Gastroesophageal sphincter (tissue), 4 donors: ENCODE data around the gene RTL10. TPM values are rescaled to one million over a fixed set of nuclear protein-coding genes. Genes with fewer than 3 reads are reported as not detected.

Source experiments
- ATAC-seq: fragments of 150-250 bp; one replicate; pipeline ENCODE4 v1.9.1; 2016; ENCODE audit warnings: mild to moderate bottlenecking, moderate library complexity
- H3K27ac ChIP-seq, 4 donors: fragments of 200-600 bp; sonication (generic) in 3 of 4; 1 replicate in 3 of 4; 2 replicates in 1 of 4; pipeline ENCODE4 v1.5.1; 2016 to 2019
- H3K27me3 ChIP-seq: fragments of 200-600 bp; sonication (generic); one replicate; pipeline ENCODE4 v1.5.1; 2019
- H3K36me3 ChIP-seq, 2 donors: fragments of 200-600 bp; sonication (generic); one replicate each; pipeline ENCODE4 v1.5.1; 2019; ENCODE audit warnings: control low read depth in 1 of 2
- H3K4me1 ChIP-seq, 3 donors: fragments of 200-600 bp; sonication (generic); 1 replicate in 2 of 3; 2 replicates in 1 of 3; pipeline ENCODE4 v1.5.1; 2016 to 2019; ENCODE audit warnings: control low read depth in 2 of 3
- H3K4me3 ChIP-seq, 2 donors: fragments of 200-600 bp; sonication (generic); one replicate each; pipeline ENCODE4 v1.5.1; 2019; ENCODE audit warnings: mild to moderate bottlenecking in 1 of 2, moderate library complexity in 1 of 2
- H3K9me3 ChIP-seq, 3 donors: fragments of 200-600 bp; sonication (generic); one replicate each; pipeline ENCODE4 v1.5.1; 2017 to 2019; ENCODE audit warnings: control low read depth in 2 of 3
- EP300 ChIP-seq: sonication (generic); formaldehyde crosslinking; IDR thresholded peaks from one replicate; pipeline ENCODE4 v1.6.1; 2017; ENCODE audit warnings: antibody characterized with exemption, mild to moderate bottlenecking
- POLR2A ChIP-seq, 2 donors: fragments of 450-650 bp; IDR thresholded peaks; one replicate each; pipeline ENCODE4 v1.6.1; 2017; ENCODE audit warnings: antibody characterized with exemption in 2 of 2, mild to moderate bottlenecking in 2 of 2, moderate library complexity in 1 of 2
- POLR2AphosphoS5 ChIP-seq: sonication (generic); formaldehyde crosslinking; IDR thresholded peaks from one replicate; pipeline ENCODE4 v1.6.1; 2017; ENCODE audit warnings: antibody characterized with exemption
- WGBS, 2 donors: methylation state at CpG; one replicate each; pipeline ENCODE4 v1.1.5; 2018; ENCODE audit warnings: low coverage in 1 of 2; 5-methylcytosine and 5-hydroxymethylcytosine counted together
- total RNA-seq, 4 donors: library from RNA; depleted of rRNA; stranded (reverse); fragments of >200 nt; gene quantifications; one replicate each; pipeline ENCODE4 v1.1.0, GENCODE V29; 2016
- TF ChIP-seq, protein P1 (sequence below), 4 experiments: fragments of 200-600 bp in 2 of 4; fragments of 450-650 bp in 2 of 4; sonication (generic) in 1 of 4; IDR thresholded peaks; one replicate each; pipeline ENCODE4 v1.5.1; 2017 to 2019; ENCODE audit warnings: antibody characterized with exemption in 4 of 4, mild to moderate bottlenecking in 2 of 4, moderate library complexity in 2 of 4

RTL10 gene
- total RNA-seq, 4 donors from 2014 or later, result 6.6 to 15.9 (median 10.4) TPM

GRCh38 chr22:19815823-19816290 lies 38.8 kb downstream of the RTL10 start:
- H3K4me3 ChIP-seq, result no peak overlapping the region
- no peak for TF ChIP-seq POLR2AphosphoS5
- TF ChIP-seq EP300, result no peak
- TF ChIP-seq POLR2A (IDR thresholded peaks at IDR 0.05), result no peak
- TF ChIP-seq, protein P1, sequence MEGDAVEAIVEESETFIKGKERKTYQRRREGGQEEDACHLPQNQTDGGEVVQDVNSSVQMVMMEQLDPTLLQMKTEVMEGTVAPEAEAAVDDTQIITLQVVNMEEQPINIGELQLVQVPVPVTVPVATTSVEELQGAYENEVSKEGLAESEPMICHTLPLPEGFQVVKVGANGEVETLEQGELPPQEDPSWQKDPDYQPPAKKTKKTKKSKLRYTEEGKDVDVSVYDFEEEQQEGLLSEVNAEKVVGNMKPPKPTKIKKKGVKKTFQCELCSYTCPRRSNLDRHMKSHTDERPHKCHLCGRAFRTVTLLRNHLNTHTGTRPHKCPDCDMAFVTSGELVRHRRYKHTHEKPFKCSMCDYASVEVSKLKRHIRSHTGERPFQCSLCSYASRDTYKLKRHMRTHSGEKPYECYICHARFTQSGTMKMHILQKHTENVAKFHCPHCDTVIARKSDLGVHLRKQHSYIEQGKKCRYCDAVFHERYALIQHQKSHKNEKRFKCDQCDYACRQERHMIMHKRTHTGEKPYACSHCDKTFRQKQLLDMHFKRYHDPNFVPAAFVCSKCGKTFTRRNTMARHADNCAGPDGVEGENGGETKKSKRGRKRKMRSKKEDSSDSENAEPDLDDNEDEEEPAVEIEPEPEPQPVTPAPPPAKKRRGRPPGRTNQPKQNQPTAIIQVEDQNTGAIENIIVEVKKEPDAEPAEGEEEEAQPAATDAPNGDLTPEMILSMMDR (IDR thresholded peaks at IDR 0.05), result no peak
- H3K36me3 ChIP-seq, result peaks cover 0 to 23% of the 10 kb centered on the region in 2 donors
- no peaks in the 10 kb centered on the region for H3K9me3 ChIP-seq
- 83 to 95% methylated on average over 4 to 12 of the region's 16 CpGs for WGBS, 2 donors
- H3K27me3 ChIP-seq, result no peaks in the 10 kb centered on the region
- H3K4me1 ChIP-seq, result no peaks in the 10 kb centered on the region
- no peak overlapping the region for H3K27ac ChIP-seq
- ATAC-seq, result no peak

- H3K27me3 ChIP-seq, result no peaks in the 10 kb centered on the region
- H3K27ac ChIP-seq, result no peak overlapping the region
- H3K36me3 ChIP-seq, result peaks cover 0 to 17% of the 10 kb centered on the region in 2 donors
- TF ChIP-seq EP300 (no peak), POLR2A (IDR thresholded peaks at IDR 0.05) (no peak)
- H3K4me3 ChIP-seq, result no peak overlapping the region
- ATAC-seq, result no peak
- no peaks in the 10 kb centered on the region for H3K9me3 ChIP-seq
- H3K4me1 ChIP-seq, result no peaks in the 10 kb centered on the region
- WGBS, 2 donors, result 89% methylated on average over 9 of the region's 18 CpGs; no CpG with 5 or more reads in 1 of the 2 donors
Observed at GRCh38 chr22:19815093-19815822, 39.4 kb downstream of the RTL10 start.

- no CpG with 5 or more reads among the region's 5 CpGs for WGBS, 2 donors
- no peak for TF ChIP-seq POLR2A (IDR thresholded peaks at IDR 0.05)
- no peak for TF ChIP-seq POLR2AphosphoS5
- TF ChIP-seq EP300, result no peak
- TF ChIP-seq, protein P1 (IDR thresholded peaks at IDR 0.05), result no peak
- H3K27ac ChIP-seq, result no peak overlapping the region
- no peaks in the 10 kb centered on the region for H3K4me1 ChIP-seq
- ATAC-seq, result no peak
- H3K27me3 ChIP-seq, result no peaks in the 10 kb centered on the region
- H3K36me3 ChIP-seq, result peaks cover 0 to 11% of the 10 kb centered on the region in 2 donors
- no peaks in the 10 kb centered on the region for H3K9me3 ChIP-seq
- no peak overlapping the region for H3K4me3 ChIP-seq
Observed at GRCh38 chr22:19814428-19814827, 40.2 kb downstream of the RTL10 start.

GRCh38 chr22:19812910-19813309 lies 41.8 kb downstream of the RTL10 start:
- Histone ChIP-seq H3K36me3 (peaks cover 0 to 11% of the 10 kb centered on the region in 2 donors), H3K27ac (no peak overlapping the region), H3K27me3 (no peaks in the 10 kb centered on the region), H3K4me1 (no peaks in the 10 kb centered on the region), H3K4me3 (no peak overlapping the region), H3K9me3 (no peaks in the 10 kb centered on the region)
- TF ChIP-seq POLR2AphosphoS5, result no peak
- TF ChIP-seq POLR2A (IDR thresholded peaks at IDR 0.05), result no peak
- TF ChIP-seq EP300, result no peak
- TF ChIP-seq, protein P1 (IDR thresholded peaks at IDR 0.05), result no peak
- no peak for ATAC-seq
- WGBS, 2 donors, result 92 to 93% methylated on average over 3 to 9 of the region's 11 CpGs

DNA sequence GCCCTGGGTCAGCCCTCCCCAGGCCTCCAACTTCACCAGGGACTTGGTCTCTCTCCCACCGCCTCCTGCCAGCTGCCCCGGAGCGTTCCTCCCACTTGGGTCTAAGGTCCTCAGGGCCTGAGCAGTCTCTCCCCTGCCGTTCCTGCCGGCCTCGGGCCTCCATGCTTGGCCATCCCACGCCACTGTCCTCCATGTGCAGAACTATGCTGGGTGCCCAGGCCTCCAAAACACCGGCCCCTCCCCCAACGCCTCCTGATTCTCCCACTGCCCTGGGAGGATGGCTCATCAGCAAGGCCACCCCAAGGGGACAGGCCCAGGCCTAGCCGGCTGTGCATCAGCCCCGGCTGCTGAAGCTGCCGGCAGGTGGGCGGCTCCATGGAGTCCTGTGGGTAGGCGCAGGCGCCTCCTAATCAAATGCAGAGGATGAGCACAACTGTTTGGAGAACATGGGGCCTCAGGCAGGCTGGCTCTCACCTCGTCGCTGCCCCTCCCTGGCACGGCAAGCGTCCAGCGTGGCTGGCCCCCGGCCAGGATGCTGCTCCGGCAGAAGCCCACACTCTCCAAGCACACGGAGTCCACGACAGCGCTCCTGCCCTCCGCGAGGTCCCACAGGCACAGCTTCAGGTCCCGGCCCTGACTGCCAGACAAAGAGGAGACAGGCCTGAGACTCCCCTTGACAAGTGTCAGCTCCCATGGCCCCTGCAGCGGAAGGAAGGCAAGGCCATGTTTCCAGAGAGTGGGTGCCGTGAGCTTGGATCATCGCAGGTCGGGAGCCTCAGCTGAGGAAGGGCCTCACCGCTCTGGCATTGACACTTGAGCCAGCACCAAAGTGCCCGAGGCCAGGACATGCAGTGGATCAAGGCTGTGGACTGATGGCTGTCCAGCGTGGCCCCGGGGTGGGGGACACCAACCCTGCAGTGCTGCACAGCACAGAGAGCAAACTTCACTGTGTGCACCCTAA lies 42.6 kb downstream of the RTL10 start:
- no peak overlapping the region for H3K4me3 ChIP-seq
- peaks cover 0 to 11% of the 10 kb centered on the region in 2 donors for H3K36me3 ChIP-seq
- ATAC-seq, result no peak
- H3K4me1 ChIP-seq, result no peaks in the 10 kb centered on the region
- H3K27ac ChIP-seq, result no peak overlapping the region
- TF ChIP-seq POLR2A (IDR thresholded peaks at IDR 0.05) (no peak), POLR2AphosphoS5 (no peak), EP300 (no peak)
- TF ChIP-seq, protein P1 (IDR thresholded peaks at IDR 0.05), result no peak
- WGBS, 2 donors, result 100% methylated on average over 2 of the region's 36 CpGs; no CpG with 5 or more reads in 1 of the 2 donors
- no peaks in the 10 kb centered on the region for H3K27me3 ChIP-seq
- no peaks in the 10 kb centered on the region for H3K9me3 ChIP-seq
